NB4 (cell line): ENCODE results near the gene SMYD5.

Source experiments
- POLR2A ChIP-seq: IDR thresholded peaks from 2 replicates; pipeline ENCODE4 v1.6.1; 2011; ENCODE audit warnings: mild to moderate bottlenecking; ENCODE audit not compliant: insufficient read length; ENCODE audit errors: extremely low read depth
- TF ChIP-seq, protein P1 (sequence below): IDR thresholded peaks from one replicate; pipeline ENCODE4 v1.5.1; 2012; ENCODE audit warnings: low read depth, low read length
- TF ChIP-seq, protein P2 (sequence below): IDR thresholded peaks from 2 replicates; pipeline ENCODE4 v1.6.1; 2011; ENCODE audit warnings: low read depth, low read length

DNA sequence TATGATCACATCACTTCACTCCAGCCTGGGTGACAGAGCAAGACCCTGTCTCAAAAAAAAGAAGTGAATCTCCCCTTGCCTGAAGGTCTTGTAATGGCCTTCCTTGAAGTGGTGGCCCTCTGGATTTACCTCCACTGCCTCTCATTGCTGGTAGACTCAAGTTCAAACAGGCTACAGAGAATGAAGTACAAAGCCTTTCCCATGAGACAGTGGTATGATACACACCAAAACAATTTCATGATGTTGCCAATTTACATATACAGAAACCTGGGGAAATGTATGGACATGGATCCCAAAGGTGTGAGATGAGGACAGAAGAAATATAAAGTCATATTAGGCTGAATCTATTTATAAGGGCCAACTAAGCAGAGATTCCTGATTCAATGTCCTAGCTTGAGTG lies 16.5 kb upstream of the SMYD5 start:
- TF ChIP-seq POLR2A, result no peak
- TF ChIP-seq, protein P1, sequence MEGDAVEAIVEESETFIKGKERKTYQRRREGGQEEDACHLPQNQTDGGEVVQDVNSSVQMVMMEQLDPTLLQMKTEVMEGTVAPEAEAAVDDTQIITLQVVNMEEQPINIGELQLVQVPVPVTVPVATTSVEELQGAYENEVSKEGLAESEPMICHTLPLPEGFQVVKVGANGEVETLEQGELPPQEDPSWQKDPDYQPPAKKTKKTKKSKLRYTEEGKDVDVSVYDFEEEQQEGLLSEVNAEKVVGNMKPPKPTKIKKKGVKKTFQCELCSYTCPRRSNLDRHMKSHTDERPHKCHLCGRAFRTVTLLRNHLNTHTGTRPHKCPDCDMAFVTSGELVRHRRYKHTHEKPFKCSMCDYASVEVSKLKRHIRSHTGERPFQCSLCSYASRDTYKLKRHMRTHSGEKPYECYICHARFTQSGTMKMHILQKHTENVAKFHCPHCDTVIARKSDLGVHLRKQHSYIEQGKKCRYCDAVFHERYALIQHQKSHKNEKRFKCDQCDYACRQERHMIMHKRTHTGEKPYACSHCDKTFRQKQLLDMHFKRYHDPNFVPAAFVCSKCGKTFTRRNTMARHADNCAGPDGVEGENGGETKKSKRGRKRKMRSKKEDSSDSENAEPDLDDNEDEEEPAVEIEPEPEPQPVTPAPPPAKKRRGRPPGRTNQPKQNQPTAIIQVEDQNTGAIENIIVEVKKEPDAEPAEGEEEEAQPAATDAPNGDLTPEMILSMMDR, result no peak
- TF ChIP-seq, protein P2, sequence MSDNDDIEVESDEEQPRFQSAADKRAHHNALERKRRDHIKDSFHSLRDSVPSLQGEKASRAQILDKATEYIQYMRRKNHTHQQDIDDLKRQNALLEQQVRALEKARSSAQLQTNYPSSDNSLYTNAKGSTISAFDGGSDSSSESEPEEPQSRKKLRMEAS, result no peak
